Hippocampal formation (tissue), 2 donors: ENCODE data around the gene KIFC3.
"Not testable (repeated sequence)": the region's sequence is repeated elsewhere in the genome, so short reads cannot be mapped to it uniquely, and the experiment has no call there.

Experiments
- DNase-seq, 2 donors: peaks; one replicate each; lab custom pipeline; 2025; lab: John Stamatoyannopoulos, UW

The KIFC3 gene

GRCh38 chr16:57786632-57787518, 15.4 kb downstream of the KIFC3 start:
- DNase-seq: peak in 1 of 2 donors; percentile 58

DNA sequence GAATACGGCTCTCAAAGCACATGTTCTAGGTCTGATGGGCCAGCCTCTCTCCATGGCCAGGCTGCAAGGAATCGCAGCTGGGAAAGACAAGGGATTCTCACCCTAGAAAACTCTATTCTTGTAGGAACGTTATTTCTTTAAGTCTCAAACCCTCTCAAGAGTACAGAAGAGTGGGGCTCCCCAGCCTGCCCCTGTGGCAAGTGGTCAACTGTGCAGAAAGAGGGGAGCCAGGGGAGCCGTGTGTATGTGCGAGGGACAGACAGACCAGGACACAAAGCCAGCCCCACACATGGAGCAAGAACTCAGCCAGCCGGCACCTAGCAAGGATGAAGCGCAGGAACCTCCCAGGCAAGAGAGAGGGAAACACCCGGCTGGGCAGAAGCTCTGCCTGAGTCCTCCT, 16.4 kb downstream of the KIFC3 start:
- no peak for DNase-seq

DNA sequence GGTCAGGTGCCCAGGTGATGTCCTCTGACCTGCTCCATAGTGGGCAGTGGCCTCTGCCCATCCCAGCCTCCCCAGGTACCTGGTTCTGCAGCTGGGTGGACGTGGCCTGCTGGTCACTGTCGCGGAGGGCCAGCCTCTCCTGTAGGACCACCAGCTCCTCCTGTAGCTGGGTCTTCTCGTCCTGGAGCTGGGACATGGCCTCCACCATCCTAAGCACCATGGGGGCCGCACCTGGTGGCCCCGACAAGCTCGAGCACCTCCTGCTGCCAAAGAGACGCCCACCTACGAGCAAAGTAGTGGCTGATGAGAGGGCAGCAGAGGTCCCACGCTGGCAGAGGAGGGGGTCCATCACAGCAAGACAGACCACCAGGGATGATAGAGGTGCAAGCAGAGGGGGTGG, 16.9 kb downstream of the KIFC3 start:
- no peak for DNase-seq

DNA sequence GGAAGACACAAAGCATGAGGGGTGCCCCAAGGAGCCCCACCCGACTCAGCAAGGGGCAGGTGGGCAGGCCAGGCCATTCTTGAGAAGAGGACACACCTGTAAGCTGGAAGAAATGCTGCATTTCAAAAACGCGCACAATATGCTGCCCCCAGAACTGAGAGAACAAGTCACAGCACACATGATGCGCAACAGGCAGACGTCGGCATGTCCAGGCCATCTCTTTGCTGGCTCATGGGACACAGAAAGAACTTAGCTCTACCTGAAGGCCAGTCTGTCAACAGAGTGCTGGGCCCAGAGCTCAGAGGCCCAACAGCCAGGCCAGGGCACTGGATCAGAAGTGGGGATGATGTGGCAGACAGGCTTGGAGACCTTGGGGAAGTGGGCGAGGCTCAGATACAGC, 18.0 kb downstream of the KIFC3 start:
- no peak for DNase-seq

DNA sequence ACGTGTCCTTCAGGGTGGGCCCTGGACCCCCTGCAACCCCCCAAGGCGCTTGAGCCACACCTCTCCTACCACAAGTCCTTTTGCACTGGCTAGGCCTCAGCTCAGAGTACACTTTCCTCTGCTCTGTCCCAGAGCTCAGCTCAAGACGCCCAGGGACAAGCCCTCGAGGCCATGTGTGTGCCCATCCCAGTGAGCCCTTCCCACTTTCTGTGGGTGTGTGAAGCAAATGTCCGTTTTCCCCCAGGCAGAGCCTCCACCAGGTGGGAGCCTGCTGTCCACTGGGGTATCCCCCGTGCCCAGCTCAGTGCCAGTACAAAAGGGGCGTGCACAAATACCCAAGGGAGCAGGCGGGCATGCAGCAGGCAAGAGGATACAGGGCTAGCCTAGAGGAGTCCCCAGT, 18.4 kb downstream of the KIFC3 start:
- DNase-seq: no peak

- no peak for DNase-seq
Measured at GRCh38 chr16:57783116-57783515, 19.2 kb downstream of the KIFC3 start.

GRCh38 chr16:57782607-57783055, 19.7 kb downstream of the KIFC3 start:
- DNase-seq: not testable (repeated sequence)

DNA sequence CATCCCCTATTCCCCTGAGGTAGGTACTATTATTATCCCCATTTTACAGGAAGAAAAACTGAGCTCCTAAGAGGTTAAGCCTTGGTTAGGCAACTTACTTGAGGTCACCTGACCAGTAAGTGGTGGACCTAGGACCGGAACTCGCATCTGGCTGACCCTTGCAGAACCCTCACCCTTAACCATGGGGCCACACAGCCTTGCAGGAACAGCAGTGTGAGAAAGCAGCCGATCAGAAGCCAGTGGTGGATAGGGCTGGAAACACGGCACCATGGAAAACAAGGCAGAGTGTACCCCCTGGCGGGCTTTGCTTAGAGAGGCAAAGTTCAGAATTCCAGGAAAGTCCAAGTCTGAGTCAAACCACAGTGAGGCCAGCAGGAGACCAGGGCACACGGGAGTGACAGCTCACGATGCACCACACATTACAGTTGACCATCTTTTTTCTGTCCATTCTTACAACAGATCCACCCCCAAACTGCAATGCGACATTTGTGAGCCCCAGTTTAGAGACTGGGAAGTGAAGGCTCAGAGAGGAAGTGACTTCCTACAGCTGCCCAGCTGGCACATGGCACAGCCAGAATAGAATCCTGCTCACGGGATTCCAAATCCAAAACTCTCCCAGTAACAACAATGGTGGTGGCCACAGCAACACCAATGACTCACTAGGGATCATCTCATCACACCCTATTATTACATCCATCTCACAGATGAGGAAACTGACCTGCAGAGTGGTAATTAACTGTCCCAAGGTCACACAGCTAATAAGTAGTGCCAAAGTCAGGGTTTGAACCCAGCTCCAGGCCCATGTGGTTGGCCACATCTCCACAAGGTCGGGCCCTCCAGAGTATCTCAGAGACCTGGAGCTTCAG, 20.3 kb downstream of the KIFC3 start:
- no peak for DNase-seq

- no peak for DNase-seq
Measured at GRCh38 chr16:57781349-57781740, 20.9 kb downstream of the KIFC3 start.

- DNase-seq: not testable (repeated sequence)
Measured at GRCh38 chr16:57779836-57780235, 22.5 kb downstream of the KIFC3 start.

DNA sequence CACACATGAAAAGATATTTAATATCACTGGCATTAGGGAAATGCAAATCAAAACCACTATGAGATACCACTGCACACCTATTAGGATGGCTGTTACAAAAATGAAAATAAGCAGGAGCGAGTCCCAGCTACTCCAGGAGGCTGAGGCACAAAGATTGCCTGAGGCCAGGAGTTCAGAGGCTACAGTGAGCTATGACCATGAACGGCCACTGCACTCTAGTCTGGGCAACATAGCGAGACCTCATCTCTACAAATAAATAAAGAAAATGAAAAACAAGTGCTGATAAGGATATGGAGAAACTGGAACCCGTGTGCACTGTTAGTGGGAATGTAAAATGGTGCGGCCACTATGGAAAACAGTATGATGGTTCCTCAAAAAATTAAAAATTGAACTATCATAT, 23.6 kb downstream of the KIFC3 start:
- DNase-seq: no peak

- peak in 1 of 2 donors; percentile 32 for DNase-seq
Measured at GRCh38 chr16:57775661-57776469, 26.4 kb downstream of the KIFC3 start.

DNA sequence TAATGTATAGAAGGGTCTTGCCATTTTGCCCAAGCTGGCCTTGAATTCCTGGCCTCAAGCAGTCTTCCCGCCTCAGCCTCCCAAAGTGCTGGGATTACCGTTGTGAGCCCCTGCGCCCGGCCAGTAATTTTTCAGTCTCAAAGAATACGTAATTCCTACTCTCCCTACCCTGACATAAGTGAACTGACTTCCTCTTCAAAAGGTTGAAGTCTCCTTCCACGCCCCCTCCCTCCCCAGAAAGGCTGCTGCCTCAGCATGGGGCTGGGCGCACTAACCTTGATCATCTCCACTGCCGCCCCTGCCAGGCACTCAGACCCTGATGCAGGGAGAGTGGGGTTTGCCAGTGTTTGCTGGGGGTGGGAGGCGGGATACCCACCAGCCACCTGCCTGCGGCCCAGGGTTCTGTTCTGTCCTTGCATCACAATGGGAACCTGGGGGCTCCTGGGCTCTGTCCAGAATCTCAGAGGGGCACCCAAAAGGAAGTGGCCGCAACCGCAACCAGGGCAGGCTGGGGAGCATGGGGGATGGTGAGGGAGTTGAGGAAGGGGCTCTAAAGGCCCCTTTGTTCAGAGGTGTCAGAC, 27.5 kb downstream of the KIFC3 start:
- no peak for DNase-seq

GRCh38 chr16:57773655-57774295, 28.5 kb downstream of the KIFC3 start:
- DNase-seq: no peak

GRCh38 chr16:57773019-57773418, 29.3 kb downstream of the KIFC3 start:
- DNase-seq: no peak

DNA sequence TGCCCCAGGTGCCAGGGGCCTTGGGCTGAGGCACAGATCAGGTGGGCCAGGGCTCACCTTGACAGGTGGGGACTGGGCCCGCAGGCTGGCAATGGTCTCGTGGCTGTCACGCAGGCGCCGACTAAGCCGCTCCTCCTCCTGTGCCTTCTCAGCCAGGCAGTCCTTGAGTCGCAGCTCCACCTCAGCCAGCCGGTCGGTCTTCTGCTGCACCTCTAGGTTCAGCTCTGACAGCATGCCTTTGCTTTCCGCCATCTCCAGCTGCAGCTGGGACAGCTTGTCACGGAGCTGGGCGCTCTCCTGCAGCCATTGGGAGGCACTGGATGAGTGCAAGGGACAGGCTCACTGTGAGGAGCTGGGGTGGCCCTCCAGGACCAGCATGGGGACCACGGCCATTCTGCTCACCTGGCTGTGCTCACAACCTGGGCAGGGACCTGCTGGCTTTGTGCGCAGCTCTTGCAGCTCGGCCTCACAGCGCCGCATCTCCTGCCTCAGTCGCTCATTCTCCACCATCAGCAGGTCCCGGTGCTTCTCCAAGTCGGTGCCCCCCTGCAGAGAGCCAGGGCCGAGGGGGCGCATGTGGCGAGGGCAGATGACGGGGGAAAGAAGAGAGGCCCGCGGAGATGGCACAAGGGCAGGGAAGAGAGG, 31.0 kb downstream of the KIFC3 start:
- no peak for DNase-seq

GRCh38 chr16:57770361-57770760, 31.9 kb downstream of the KIFC3 start:
- no peak for DNase-seq

DNA sequence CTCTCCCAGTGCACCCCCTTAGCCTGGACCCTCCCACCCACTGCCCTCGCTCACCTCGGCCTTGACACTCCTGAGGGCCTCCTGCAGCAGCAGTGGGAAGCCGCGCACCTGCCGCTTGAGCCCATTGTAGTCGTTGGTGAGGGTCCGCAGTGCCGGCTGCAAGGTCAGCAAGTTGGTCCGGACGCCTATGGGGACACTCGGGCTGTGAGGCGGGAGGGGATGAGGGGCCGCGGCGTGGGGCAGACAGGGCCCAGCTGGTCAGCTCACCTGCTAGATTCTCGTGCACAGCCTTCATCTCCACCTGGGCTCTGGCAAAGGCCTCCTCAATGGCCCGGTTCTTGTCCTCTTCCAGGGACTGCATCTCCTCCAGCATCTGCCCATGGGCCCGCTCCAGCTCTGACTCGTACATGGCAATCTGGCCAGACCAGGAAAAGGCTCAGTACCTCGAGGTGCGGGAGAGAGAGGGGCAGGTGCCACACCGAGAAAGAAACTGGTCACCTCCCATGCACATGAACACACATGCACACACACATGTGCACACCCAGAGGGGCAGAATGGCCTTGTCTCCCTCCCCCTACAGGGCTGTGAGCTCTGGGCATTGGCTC, 32.6 kb downstream of the KIFC3 start:
- DNase-seq: no peak

DNA sequence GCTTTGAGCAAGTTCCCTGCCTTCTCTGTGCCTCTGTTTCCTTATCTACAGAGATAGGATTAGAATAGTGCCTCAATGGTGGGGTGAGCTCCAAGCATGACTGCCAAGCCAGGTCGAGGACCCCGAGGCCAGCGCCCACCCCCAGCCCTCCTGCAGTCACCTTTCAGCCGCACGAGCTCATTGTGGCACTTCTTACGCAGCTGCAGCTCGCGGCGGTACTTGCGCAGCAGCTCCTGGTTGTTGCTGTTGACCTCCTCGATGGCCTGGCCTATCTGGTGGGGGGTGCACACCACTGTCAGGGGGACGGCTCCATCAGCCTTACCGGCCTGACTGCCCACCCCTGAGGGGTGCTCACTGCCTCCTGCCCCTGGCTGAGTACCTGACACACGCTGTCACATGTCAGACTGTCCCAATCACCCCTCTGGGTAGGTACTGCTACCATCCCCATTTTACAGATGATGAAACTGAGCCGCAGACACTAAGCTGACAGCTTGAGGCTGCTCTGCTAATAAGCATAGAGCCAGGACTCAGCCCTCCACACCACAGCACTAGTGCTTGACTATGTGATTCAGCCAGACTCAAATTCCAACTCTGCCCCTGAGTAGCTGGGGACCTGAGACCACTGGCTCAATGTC, 35.5 kb downstream of the KIFC3 start:
- no peak for DNase-seq
